Measurements from ENCODE around the gene CLIP1.
"Not testable (repeated sequence)": the region's sequence is repeated elsewhere in the genome, so short reads cannot be mapped to it uniquely, and the experiment has no call there.

DNA sequence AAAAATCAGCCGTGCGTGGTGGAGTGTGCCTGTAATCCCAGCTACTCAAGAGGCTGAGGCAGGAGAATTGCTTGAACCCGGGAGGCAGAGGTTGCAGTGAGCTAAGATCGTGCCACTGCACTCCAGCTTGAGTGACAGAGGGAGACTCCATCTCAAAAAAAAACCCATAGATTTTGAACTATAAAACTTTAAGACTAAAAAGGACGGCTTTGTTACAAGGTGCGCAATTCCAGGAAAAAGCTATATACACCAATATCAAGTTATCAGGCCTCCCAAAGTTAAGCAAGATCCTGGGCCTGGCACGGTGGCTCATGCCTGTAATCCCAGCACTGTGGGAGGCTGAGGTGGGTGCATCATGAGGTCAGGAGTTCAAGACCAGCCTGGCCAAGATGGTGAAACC is 6.8 kb downstream of the CLIP1 start:
- TF ChIP-seq, protein P1, sequence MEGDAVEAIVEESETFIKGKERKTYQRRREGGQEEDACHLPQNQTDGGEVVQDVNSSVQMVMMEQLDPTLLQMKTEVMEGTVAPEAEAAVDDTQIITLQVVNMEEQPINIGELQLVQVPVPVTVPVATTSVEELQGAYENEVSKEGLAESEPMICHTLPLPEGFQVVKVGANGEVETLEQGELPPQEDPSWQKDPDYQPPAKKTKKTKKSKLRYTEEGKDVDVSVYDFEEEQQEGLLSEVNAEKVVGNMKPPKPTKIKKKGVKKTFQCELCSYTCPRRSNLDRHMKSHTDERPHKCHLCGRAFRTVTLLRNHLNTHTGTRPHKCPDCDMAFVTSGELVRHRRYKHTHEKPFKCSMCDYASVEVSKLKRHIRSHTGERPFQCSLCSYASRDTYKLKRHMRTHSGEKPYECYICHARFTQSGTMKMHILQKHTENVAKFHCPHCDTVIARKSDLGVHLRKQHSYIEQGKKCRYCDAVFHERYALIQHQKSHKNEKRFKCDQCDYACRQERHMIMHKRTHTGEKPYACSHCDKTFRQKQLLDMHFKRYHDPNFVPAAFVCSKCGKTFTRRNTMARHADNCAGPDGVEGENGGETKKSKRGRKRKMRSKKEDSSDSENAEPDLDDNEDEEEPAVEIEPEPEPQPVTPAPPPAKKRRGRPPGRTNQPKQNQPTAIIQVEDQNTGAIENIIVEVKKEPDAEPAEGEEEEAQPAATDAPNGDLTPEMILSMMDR (IDR thresholded peaks at IDR 0.05; ENCODE audit: insufficient read depth, low read length, poor library complexity, severe bottlenecking), result not testable (repeated sequence)
- not testable (repeated sequence) for TF ChIP-seq EZH2phosphoT487 (conservative IDR thresholded peaks at IDR 0.05; ENCODE audit: low read length)
